ENCODE results near the gene FKBP10. TPM values are rescaled to one million over a fixed set of nuclear protein-coding genes. Genes with fewer than 3 reads are reported as not detected.
"Not testable (repeated sequence)": the region's sequence is repeated elsewhere in the genome, so short reads cannot be mapped to it uniquely, and the experiment has no call there.

The FKBP10 gene
- total RNA-seq, 2 experiments from 2014 or later = 1.3 TPM

GRCh38 chr17:41849251-41849990, 36.6 kb downstream of the FKBP10 start:
- Mint-ChIP-seq H3K4me1 (peaks cover 7% of the 10 kb centered on the region), H3K27ac (no peak overlapping the region), H3K27me3 (no peaks in the 10 kb centered on the region), H3K9me3 (ENCODE audit: low read depth) (no peaks in the 10 kb centered on the region), H3K4me3 (no peak overlapping the region), H3K36me3 (peaks cover 15% of the 10 kb centered on the region)
- DNase-seq (no peak), ATAC-seq (no peak)
- CTCF ChIA-PET = interaction anchor here (0.9 to 1.1 kb wide), 4 partner anchors 13 to 49 kb away, joined by 3 to 4 read pairs (median 4); partner anchors contain the start of gene KLHL11

- not testable (repeated sequence) for H3K9me3 Mint-ChIP-seq (ENCODE audit: low read depth); DNase-seq; ATAC-seq; H3K27ac Mint-ChIP-seq; H3K27me3 Mint-ChIP-seq; H3K4me1 Mint-ChIP-seq; H3K4me3 Mint-ChIP-seq
- CTCF ChIA-PET = interaction anchor here (0.8 kb wide), 2 partner anchors 10 to 17 kb away, joined by 3 read pairs; no protein-coding TSS in a partner anchor
- peaks cover 21% of the 10 kb centered on the region for H3K36me3 Mint-ChIP-seq
Measured at GRCh38 chr17:41851382-41851781, 38.6 kb downstream of the FKBP10 start.

- DNase-seq = no peak
Measured at GRCh38 chr17:41860254-41860931, 47.6 kb downstream of the FKBP10 start.

GRCh38 chr17:41863074-41863848, 50.5 kb downstream of the FKBP10 start:
- no peaks in the 10 kb centered on the region for H3K27me3 Mint-ChIP-seq
- peaks cover 11% of the 10 kb centered on the region for H3K36me3 Mint-ChIP-seq
- no peaks in the 10 kb centered on the region for H3K9me3 Mint-ChIP-seq (ENCODE audit: low read depth)
- ATAC-seq = no peak
- peak; percentile 59 for DNase-seq
- CTCF ChIA-PET = interaction anchor here (0.7 to 1.8 kb wide), 8 partner anchors 13 to 201 kb away, joined by 3 to 5 read pairs (median 4); partner anchors contain the start of genes ACLY and P3H4
- H3K4me1 Mint-ChIP-seq = peaks cover 19% of the 10 kb centered on the region
- no peak overlapping the region for H3K4me3 Mint-ChIP-seq
- H3K27ac Mint-ChIP-seq = no peak overlapping the region

More at GRCh38 chr17:41860254-41860931, 47.6 kb downstream of the FKBP10 start:
- no peaks in the 10 kb centered on the region for H3K27me3 Mint-ChIP-seq
- H3K4me3 Mint-ChIP-seq = no peak overlapping the region
- H3K4me1 Mint-ChIP-seq = peaks cover 11% of the 10 kb centered on the region
- no peak overlapping the region for H3K27ac Mint-ChIP-seq
- ATAC-seq = no peak
- CTCF ChIA-PET = interaction anchor here (0.9 kb wide), 1 partner anchor 75 kb away, joined by 3 read pairs; no protein-coding TSS in a partner anchor
- H3K9me3 Mint-ChIP-seq (ENCODE audit: low read depth) = no peaks in the 10 kb centered on the region
- peaks cover 1% of the 10 kb centered on the region for H3K36me3 Mint-ChIP-seq

- DNase-seq (no peak), ATAC-seq (no peak)
- Mint-ChIP-seq H3K36me3 (peaks cover 18% of the 10 kb centered on the region), H3K4me3 (no peak overlapping the region), H3K9me3 (ENCODE audit: low read depth) (no peaks in the 10 kb centered on the region), H3K27ac (no peak overlapping the region), H3K4me1 (peaks cover 30% of the 10 kb centered on the region), H3K27me3 (no peaks in the 10 kb centered on the region)
- CTCF ChIA-PET = interaction anchor here (0.7 to 2.7 kb wide), 13 partner anchors 10 to 202 kb away, joined by 3 to 7 read pairs (median 4); partner anchors contain the start of gene ACLY
Measured at GRCh38 chr17:41864498-41864835, 51.7 kb downstream of the FKBP10 start.

- Mint-ChIP-seq H3K9me3 (ENCODE audit: low read depth) (no peaks in the 10 kb centered on the region), H3K27me3 (no peaks in the 10 kb centered on the region), H3K27ac (peak within 1 kb of the TSS; percentile 81), H3K4me1 (peaks cover 30% of the 10 kb centered on the region), H3K36me3 (peaks cover 20% of the 10 kb centered on the region), H3K4me3 (no peak within 1 kb of the TSS)
- ATAC-seq = peak; percentile 94
- CTCF ChIA-PET = interaction anchor here (0.7 to 2.7 kb wide), 12 partner anchors 9 to 202 kb away, joined by 3 to 7 read pairs (median 4); no protein-coding TSS in a partner anchor
- DNase-seq = peak; percentile 92
Measured at GRCh38 chr17:41864836-41865595, 52.2 kb downstream of the FKBP10 start, which contains the start of gene KLHL11. KLHL11 (minus strand) TSS chr17:41865423; CDS start chr17:41865370, 53 bp downstream.

GRCh38 chr17:41865596-41865893, 52.7 kb downstream of the FKBP10 start:
- peaks cover 28% of the 10 kb centered on the region for H3K4me1 Mint-ChIP-seq
- peaks cover 22% of the 10 kb centered on the region for H3K36me3 Mint-ChIP-seq
- peak overlapping the region; percentile 81 for H3K27ac Mint-ChIP-seq
- DNase-seq = no peak
- CTCF ChIA-PET = interaction anchor here (0.7 to 2.7 kb wide), 8 partner anchors 9 to 169 kb away, joined by 3 to 7 read pairs (median 4); no protein-coding TSS in a partner anchor
- no peak for ATAC-seq
- H3K27me3 Mint-ChIP-seq = no peaks in the 10 kb centered on the region
- no peak overlapping the region for H3K4me3 Mint-ChIP-seq
- no peaks in the 10 kb centered on the region for H3K9me3 Mint-ChIP-seq (ENCODE audit: low read depth)

GRCh38 chr17:41868568-41868967, 55.8 kb downstream of the FKBP10 start:
- ATAC-seq = no peak

GRCh38 chr17:41869426-41869825, 56.6 kb downstream of the FKBP10 start:
- no peaks in the 10 kb centered on the region for H3K9me3 Mint-ChIP-seq (ENCODE audit: low read depth)
- H3K4me3 Mint-ChIP-seq = no peak overlapping the region
- H3K4me1 Mint-ChIP-seq = peaks cover 25% of the 10 kb centered on the region
- H3K36me3 Mint-ChIP-seq = peaks cover 54% of the 10 kb centered on the region
- H3K27ac Mint-ChIP-seq = peak overlapping the region; percentile 74
- ATAC-seq (no peak), DNase-seq (no peak)
- CTCF ChIA-PET = no interaction called here
- no peaks in the 10 kb centered on the region for H3K27me3 Mint-ChIP-seq

More at GRCh38 chr17:41868568-41868967, 55.8 kb downstream of the FKBP10 start:
- no peak for DNase-seq
- Mint-ChIP-seq H3K27me3 (no peaks in the 10 kb centered on the region), H3K9me3 (ENCODE audit: low read depth) (no peaks in the 10 kb centered on the region), H3K4me3 (no peak overlapping the region), H3K36me3 (peaks cover 49% of the 10 kb centered on the region), H3K27ac (peak overlapping the region; percentile 74), H3K4me1 (peaks cover 25% of the 10 kb centered on the region)
- CTCF ChIA-PET = interaction anchor here (0.7 to 1.7 kb wide), 3 partner anchors 95 to 1554 kb away, joined by 3 to 4 read pairs (median 3); no protein-coding TSS in a partner anchor

- Mint-ChIP-seq H3K27me3 (no peaks in the 10 kb centered on the region), H3K4me3 (no peak overlapping the region), H3K4me1 (peaks cover 25% of the 10 kb centered on the region), H3K9me3 (ENCODE audit: low read depth) (no peaks in the 10 kb centered on the region), H3K36me3 (peaks cover 59% of the 10 kb centered on the region), H3K27ac (peak overlapping the region; percentile 9)
- CTCF ChIA-PET = no interaction called here
- ATAC-seq (no peak), DNase-seq (no peak)
Measured at GRCh38 chr17:41870097-41870496, 57.3 kb downstream of the FKBP10 start.

- DNase-seq (no peak), ATAC-seq (no peak)
- Mint-ChIP-seq H3K4me3 (no peak overlapping the region), H3K27me3 (no peaks in the 10 kb centered on the region), H3K4me1 (peaks cover 22% of the 10 kb centered on the region), H3K27ac (no peak overlapping the region), H3K36me3 (peaks cover 60% of the 10 kb centered on the region), H3K9me3 (ENCODE audit: low read depth) (no peaks in the 10 kb centered on the region)
- CTCF ChIA-PET = no interaction called here
Measured at GRCh38 chr17:41870627-41871026, 57.8 kb downstream of the FKBP10 start.

GRCh38 chr17:41871789-41872188, 59.0 kb downstream of the FKBP10 start:
- DNase-seq (no peak), ATAC-seq (no peak)
- Mint-ChIP-seq H3K27ac (no peak overlapping the region), H3K4me1 (peaks cover 22% of the 10 kb centered on the region), H3K36me3 (peaks cover 63% of the 10 kb centered on the region), H3K4me3 (no peak overlapping the region), H3K27me3 (no peaks in the 10 kb centered on the region), H3K9me3 (ENCODE audit: low read depth) (no peaks in the 10 kb centered on the region)
- CTCF ChIA-PET = no interaction called here
